ENCODE data around the gene AP2A2.

The AP2A2 gene

GRCh38 chr11:925158-925495 is 543 bp upstream of the AP2A2 start:
- peaks cover 4% of the 10 kb centered on the region for H3K27me3 Mint-ChIP-seq
- no peaks in the 10 kb centered on the region for H3K9me3 Mint-ChIP-seq
- H3K36me3 Mint-ChIP-seq, result peaks cover 9% of the 10 kb centered on the region

GRCh38 chr11:926341-926916 is 759 bp downstream of the AP2A2 start:
- DNase-seq, result peak; percentile 34
- CTCF ChIA-PET, result interaction anchor here (1.8 kb wide), 1 partner anchor 79 kb away, joined by 5 read pairs; no protein-coding TSS in a partner anchor

More at GRCh38 chr11:925158-925495, 543 bp upstream of the AP2A2 start:
- CTCF ChIA-PET, result interaction anchor here (1.1 to 1.7 kb wide), 2 partner anchors 13 kb away, joined by 4 read pairs; no protein-coding TSS in a partner anchor
- H3K27ac Mint-ChIP-seq, result no peak overlapping the region
- DNase-seq, result no peak
- no peak overlapping the region for H3K4me3 Mint-ChIP-seq
- H3K4me1 Mint-ChIP-seq, result peaks cover 33% of the 10 kb centered on the region

GRCh38 chr11:927871-928270 is 2.2 kb downstream of the AP2A2 start:
- H3K4me3 Mint-ChIP-seq, result peak overlapping the region; percentile 78
- no peaks in the 10 kb centered on the region for H3K9me3 Mint-ChIP-seq
- CTCF ChIA-PET, result interaction anchor here (0.9 to 1.8 kb wide), 3 partner anchors 9 to 80 kb away, joined by 3 to 5 read pairs (median 4); no protein-coding TSS in a partner anchor
- peaks cover 19% of the 10 kb centered on the region for H3K36me3 Mint-ChIP-seq
- peaks cover 4% of the 10 kb centered on the region for H3K27me3 Mint-ChIP-seq
- peaks cover 48% of the 10 kb centered on the region for H3K4me1 Mint-ChIP-seq
- peak; percentile 69 for DNase-seq
- H3K27ac Mint-ChIP-seq, result peak overlapping the region; percentile 86

More at GRCh38 chr11:926341-926916, 759 bp downstream of the AP2A2 start:
- Mint-ChIP-seq H3K4me3 (peak overlapping the region; percentile 78), H3K9me3 (no peaks in the 10 kb centered on the region), H3K27ac (peak overlapping the region; percentile 78), H3K27me3 (peaks cover 4% of the 10 kb centered on the region), H3K36me3 (peaks cover 14% of the 10 kb centered on the region), H3K4me1 (peaks cover 41% of the 10 kb centered on the region)

- no peak overlapping the region for H3K4me3 Mint-ChIP-seq
- H3K36me3 Mint-ChIP-seq, result peaks cover 19% of the 10 kb centered on the region
- CTCF ChIA-PET, result interaction anchor here (0.9 to 1.3 kb wide), 2 partner anchors 9 to 23 kb away, joined by 3 to 4 read pairs; no protein-coding TSS in a partner anchor
- peaks cover 3% of the 10 kb centered on the region for H3K27me3 Mint-ChIP-seq
- no peak overlapping the region for H3K27ac Mint-ChIP-seq
- H3K4me1 Mint-ChIP-seq, result peaks cover 54% of the 10 kb centered on the region
- DNase-seq, result no peak
- no peaks in the 10 kb centered on the region for H3K9me3 Mint-ChIP-seq
These were observed 3.1 kb downstream of the AP2A2 start for GRCh38 chr11:928786-929185.

- H3K4me3 Mint-ChIP-seq, result no peak overlapping the region
These were observed 3.7 kb downstream of the AP2A2 start for GRCh38 chr11:929405-929804.

GRCh38 chr11:931385-931784 is 5.7 kb downstream of the AP2A2 start:
- H3K4me1 Mint-ChIP-seq, result peaks cover 58% of the 10 kb centered on the region
- H3K27ac Mint-ChIP-seq, result no peak overlapping the region
- no peak for DNase-seq
- no peak overlapping the region for H3K4me3 Mint-ChIP-seq
- peaks cover 19% of the 10 kb centered on the region for H3K36me3 Mint-ChIP-seq
- CTCF ChIA-PET, result no interaction called here
- H3K9me3 Mint-ChIP-seq, result no peaks in the 10 kb centered on the region
- H3K27me3 Mint-ChIP-seq, result no peaks in the 10 kb centered on the region

More at GRCh38 chr11:929405-929804, 3.7 kb downstream of the AP2A2 start:
- no peak overlapping the region for H3K27ac Mint-ChIP-seq
- H3K9me3 Mint-ChIP-seq, result no peaks in the 10 kb centered on the region
- CTCF ChIA-PET, result no interaction called here
- H3K36me3 Mint-ChIP-seq, result peaks cover 19% of the 10 kb centered on the region
- H3K4me1 Mint-ChIP-seq, result peaks cover 56% of the 10 kb centered on the region
- DNase-seq, result no peak
- H3K27me3 Mint-ChIP-seq, result no peaks in the 10 kb centered on the region

- CTCF ChIA-PET, result interaction anchor here (1.3 kb wide), 1 partner anchor 12 kb away, joined by 3 read pairs; no protein-coding TSS in a partner anchor
- peaks cover 20% of the 10 kb centered on the region for H3K36me3 Mint-ChIP-seq
These were observed 6.8 kb downstream of the AP2A2 start for GRCh38 chr11:932435-932834.

GRCh38 chr11:933142-933851 is 7.6 kb downstream of the AP2A2 start:
- no peak for DNase-seq
- CTCF ChIA-PET, result interaction anchor here (1.3 kb wide), 1 partner anchor 11 kb away, joined by 3 read pairs; no protein-coding TSS in a partner anchor
- Mint-ChIP-seq H3K4me1 (peaks cover 56% of the 10 kb centered on the region), H3K36me3 (peaks cover 19% of the 10 kb centered on the region), H3K27me3 (no peaks in the 10 kb centered on the region), H3K27ac (no peak overlapping the region), H3K9me3 (no peaks in the 10 kb centered on the region), H3K4me3 (no peak overlapping the region)

More at GRCh38 chr11:932435-932834, 6.8 kb downstream of the AP2A2 start:
- H3K4me1 Mint-ChIP-seq, result peaks cover 56% of the 10 kb centered on the region
- no peaks in the 10 kb centered on the region for H3K27me3 Mint-ChIP-seq
- no peak overlapping the region for H3K27ac Mint-ChIP-seq
- no peaks in the 10 kb centered on the region for H3K9me3 Mint-ChIP-seq
- no peak for DNase-seq
- no peak overlapping the region for H3K4me3 Mint-ChIP-seq

- no peak overlapping the region for H3K4me3 Mint-ChIP-seq
- CTCF ChIA-PET, result no interaction called here
- no peak for DNase-seq
- peaks cover 50% of the 10 kb centered on the region for H3K4me1 Mint-ChIP-seq
- H3K9me3 Mint-ChIP-seq, result no peaks in the 10 kb centered on the region
- no peaks in the 10 kb centered on the region for H3K27me3 Mint-ChIP-seq
- H3K27ac Mint-ChIP-seq, result no peak overlapping the region
- H3K36me3 Mint-ChIP-seq, result peaks cover 13% of the 10 kb centered on the region
These were observed 8.3 kb downstream of the AP2A2 start for GRCh38 chr11:933936-934335.

- Mint-ChIP-seq H3K4me1 (peaks cover 45% of the 10 kb centered on the region), H3K27me3 (no peaks in the 10 kb centered on the region), H3K27ac (no peak overlapping the region), H3K9me3 (no peaks in the 10 kb centered on the region), H3K4me3 (no peak overlapping the region), H3K36me3 (peaks cover 13% of the 10 kb centered on the region)
- CTCF ChIA-PET, result no interaction called here
- DNase-seq, result no peak
These were observed 8.9 kb downstream of the AP2A2 start for GRCh38 chr11:934527-934926.

GRCh38 chr11:936199-936598 is 10.5 kb downstream of the AP2A2 start:
- Mint-ChIP-seq H3K4me3 (no peak overlapping the region), H3K4me1 (peaks cover 55% of the 10 kb centered on the region), H3K27ac (no peak overlapping the region), H3K36me3 (peaks cover 14% of the 10 kb centered on the region), H3K27me3 (no peaks in the 10 kb centered on the region), H3K9me3 (no peaks in the 10 kb centered on the region)
- no peak for DNase-seq
- CTCF ChIA-PET, result no interaction called here

GRCh38 chr11:937841-938261 is 12.2 kb downstream of the AP2A2 start:
- no peak overlapping the region for H3K4me3 Mint-ChIP-seq
- no peak overlapping the region for H3K27ac Mint-ChIP-seq
- CTCF ChIA-PET, result interaction anchor here (1.5 kb wide), 1 partner anchor 13 kb away, joined by 4 read pairs; no protein-coding TSS in a partner anchor

GRCh38 chr11:940496-941135 is 14.9 kb downstream of the AP2A2 start:
- DNase-seq, result no peak
- H3K9me3 Mint-ChIP-seq, result no peaks in the 10 kb centered on the region
- no peaks in the 10 kb centered on the region for H3K27me3 Mint-ChIP-seq
- H3K4me1 Mint-ChIP-seq, result peaks cover 35% of the 10 kb centered on the region
- peaks cover 25% of the 10 kb centered on the region for H3K36me3 Mint-ChIP-seq
- H3K27ac Mint-ChIP-seq, result peak overlapping the region; percentile 66
- CTCF ChIA-PET, result no interaction called here
- H3K4me3 Mint-ChIP-seq, result peak overlapping the region; percentile 10

More at GRCh38 chr11:937841-938261, 12.2 kb downstream of the AP2A2 start:
- no peaks in the 10 kb centered on the region for H3K9me3 Mint-ChIP-seq
- H3K36me3 Mint-ChIP-seq, result peaks cover 7% of the 10 kb centered on the region
- H3K27me3 Mint-ChIP-seq, result no peaks in the 10 kb centered on the region
- DNase-seq, result no peak
- H3K4me1 Mint-ChIP-seq, result peaks cover 46% of the 10 kb centered on the region

- CTCF ChIA-PET, result no interaction called here
- Mint-ChIP-seq H3K4me1 (peaks cover 22% of the 10 kb centered on the region), H3K9me3 (peaks cover under 1% of the 10 kb centered on the region), H3K27ac (no peak overlapping the region), H3K4me3 (no peak overlapping the region), H3K27me3 (no peaks in the 10 kb centered on the region), H3K36me3 (peaks cover 25% of the 10 kb centered on the region)
- no peak for DNase-seq
These were observed 17.2 kb downstream of the AP2A2 start for GRCh38 chr11:942823-943222.

All from activated naive CD4-positive, alpha-beta T cell treated with anti-CD3 and anti-CD28 coated beads, Interleukin-2, amount 10 ng/mL, durations not matched to agents 7 days and 5 days (primary cell).